Immature natural killer cell (primary cell): ENCODE results near the gene NELFB. TPM values are rescaled to one million over a fixed set of nuclear protein-coding genes. Genes with fewer than 3 reads are reported as not detected.
"Not testable (repeated sequence)": the region's sequence is repeated elsewhere in the genome, so short reads cannot be mapped to it uniquely, and the experiment has no call there.

Source experiments
- DNase-seq, 3 donors: peaks; one replicate each; pipeline ENCODE4 v3.0.0; 2022; ENCODE audit warnings: mixed read lengths in 1 of 3
- H3K27ac Mint-ChIP-seq, 6 donors: one replicate each; pipeline ENCODE4 v1.8.0; 2020; ENCODE audit warnings: mixed read lengths in 6 of 6, mild to moderate bottlenecking in 5 of 6, inconsistent platforms in 4 of 6, moderate library complexity in 3 of 6
- H3K27me3 Mint-ChIP-seq, 3 donors: one replicate each; pipeline ENCODE4 v1.8.0; 2020 to 2021; ENCODE audit warnings: low read depth in 3 of 3, mild to moderate bottlenecking in 3 of 3, mixed read lengths in 3 of 3, moderate library complexity in 3 of 3, inconsistent platforms in 1 of 3
- H3K36me3 Mint-ChIP-seq, 3 donors: one replicate each; pipeline ENCODE4 v1.8.0; 2020; ENCODE audit warnings: mixed read lengths in 3 of 3, inconsistent platforms in 2 of 3, mild to moderate bottlenecking in 2 of 3
- H3K4me1 Mint-ChIP-seq, 2 donors: one replicate each; pipeline ENCODE4 v1.8.0; 2020; ENCODE audit warnings: inconsistent platforms in 2 of 2, mild to moderate bottlenecking in 2 of 2, mixed read lengths in 2 of 2, moderate library complexity in 1 of 2
- H3K4me3 Mint-ChIP-seq, 5 donors: one replicate each; pipeline ENCODE4 v1.8.0; 2020; ENCODE audit warnings: mild to moderate bottlenecking in 5 of 5, mixed read lengths in 5 of 5, inconsistent platforms in 3 of 5, moderate library complexity in 3 of 5
- H3K9me3 Mint-ChIP-seq, 6 donors: one replicate each; pipeline ENCODE4 v1.8.0; 2020; ENCODE audit warnings: mild to moderate bottlenecking in 6 of 6, mixed read lengths in 6 of 6, inconsistent platforms in 4 of 6, moderate library complexity in 3 of 6
- polyA plus RNA-seq, 3 donors: library from polyadenylated mRNA; unstranded; fragments of 300-500 nt; fragmentation: Illumina TruSeq; gene quantifications; one replicate each; pipeline ENCODE4 v1.2.3, GENCODE V29; 2021

The NELFB gene
- polyA plus RNA-seq, 3 donors from 2014 or later, result 25.0 to 36.8 (median 34.6) TPM

DNA sequence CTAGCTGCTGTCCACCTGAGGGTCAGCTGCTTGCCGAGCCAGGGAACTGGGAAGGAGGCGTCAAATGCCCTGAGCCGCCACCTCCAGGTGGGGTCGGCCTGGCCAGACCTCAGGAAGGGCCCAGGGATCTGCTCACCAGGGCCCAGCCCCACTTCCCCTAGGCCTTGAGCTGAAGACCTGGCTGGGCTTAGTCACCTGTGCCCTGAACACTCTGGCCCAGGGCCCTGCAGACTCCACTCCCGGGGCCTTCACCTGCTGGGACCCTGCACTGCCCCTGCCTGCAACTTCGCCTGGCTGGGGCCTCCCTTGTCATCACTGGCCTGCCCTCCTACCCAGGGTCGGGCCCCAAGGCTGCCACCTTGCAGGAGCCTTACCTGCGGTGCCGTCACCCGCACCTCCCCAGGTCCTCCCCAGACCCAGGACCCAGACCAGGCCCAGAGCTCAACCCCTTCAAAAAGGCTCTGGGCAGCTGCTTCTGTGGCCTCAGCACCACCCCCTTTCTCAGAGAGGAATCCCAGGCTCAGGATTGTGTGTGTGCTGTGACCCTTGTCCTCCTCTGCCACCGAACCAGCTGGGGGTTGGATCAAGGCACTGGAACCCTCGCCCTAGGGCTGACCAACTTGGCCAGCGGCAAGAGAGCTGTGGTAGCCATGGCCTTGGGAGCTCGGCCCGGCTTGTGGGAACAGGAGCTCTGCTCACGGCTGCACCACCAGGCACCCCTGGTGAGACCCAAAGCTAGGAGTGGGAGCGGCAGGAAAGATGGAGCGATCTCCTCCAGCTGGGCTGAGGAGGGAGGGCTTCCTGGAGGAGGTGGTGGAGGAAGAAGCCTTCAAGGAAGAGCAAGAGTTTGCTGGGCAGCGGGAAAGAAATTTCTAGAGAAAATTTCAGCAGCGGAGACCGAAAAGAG is 1.2 kb upstream of the NELFB start:
- H3K4me3 Mint-ChIP-seq, result peak overlapping the region; percentile 80 to 86 (median 85)
- DNase-seq, result no peak
- peaks cover 0 to 2% (median 0%) of the 10 kb centered on the region in 6 donors for H3K9me3 Mint-ChIP-seq

DNA sequence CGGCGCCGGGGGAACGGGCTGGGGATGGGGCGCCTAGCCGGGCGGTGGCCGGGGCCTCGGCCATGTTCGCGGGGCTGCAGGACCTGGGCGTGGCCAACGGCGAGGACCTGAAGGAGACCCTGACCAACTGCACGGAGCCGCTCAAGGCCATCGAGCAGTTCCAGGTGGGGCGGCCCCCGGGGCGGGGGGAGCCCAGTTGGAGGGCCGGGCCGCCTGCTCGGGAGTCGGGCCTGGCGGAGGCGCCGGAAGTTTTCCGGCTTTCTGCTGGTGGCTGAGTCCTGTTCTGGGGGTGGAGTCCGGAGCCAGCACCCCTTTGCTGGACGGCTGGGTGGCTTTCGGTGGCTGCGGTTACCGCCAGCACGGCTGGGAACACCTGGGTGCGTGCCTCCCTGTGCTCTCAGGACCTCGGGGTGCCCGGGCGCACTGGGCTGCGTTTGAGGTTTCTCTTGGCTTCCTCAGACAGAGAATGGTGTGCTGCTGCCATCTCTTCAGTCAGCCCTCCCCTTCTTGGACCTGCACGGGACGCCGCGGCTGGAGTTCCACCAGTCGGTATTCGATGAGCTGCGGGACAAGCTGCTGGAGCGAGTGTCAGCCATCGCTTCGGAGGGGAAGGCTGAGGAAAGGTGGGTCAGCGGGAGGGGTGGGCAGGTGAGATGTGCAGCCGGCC is 454 bp downstream of the NELFB start:
- H3K27ac Mint-ChIP-seq, result peak overlapping the region in 4 of 6 donors; percentile 65 to 84 (median 74)
- peaks cover 0 to 2% (median 0%) of the 10 kb centered on the region in 6 donors for H3K9me3 Mint-ChIP-seq
- no peak for DNase-seq
- H3K27me3 Mint-ChIP-seq, result peaks cover 0 to 5% (median 4%) of the 10 kb centered on the region in 3 donors
- H3K36me3 Mint-ChIP-seq, result peaks cover 0 to 3% (median 0%) of the 10 kb centered on the region in 3 donors
- H3K4me1 Mint-ChIP-seq, result peaks cover 15 to 20% of the 10 kb centered on the region in 2 donors
- peak overlapping the region; percentile 83 to 92 (median 88) for H3K4me3 Mint-ChIP-seq

More for the DNA sequence above, 1.2 kb upstream of the NELFB start:
- Mint-ChIP-seq H3K4me1 (peaks cover 15 to 20% of the 10 kb centered on the region in 2 donors), H3K27me3 (peaks cover 0 to 4% (median 3%) of the 10 kb centered on the region in 3 donors), H3K27ac (peak overlapping the region in 5 of 6 donors; percentile 37 to 83 (median 60)), H3K36me3 (no peaks in the 10 kb centered on the region)

DNA sequence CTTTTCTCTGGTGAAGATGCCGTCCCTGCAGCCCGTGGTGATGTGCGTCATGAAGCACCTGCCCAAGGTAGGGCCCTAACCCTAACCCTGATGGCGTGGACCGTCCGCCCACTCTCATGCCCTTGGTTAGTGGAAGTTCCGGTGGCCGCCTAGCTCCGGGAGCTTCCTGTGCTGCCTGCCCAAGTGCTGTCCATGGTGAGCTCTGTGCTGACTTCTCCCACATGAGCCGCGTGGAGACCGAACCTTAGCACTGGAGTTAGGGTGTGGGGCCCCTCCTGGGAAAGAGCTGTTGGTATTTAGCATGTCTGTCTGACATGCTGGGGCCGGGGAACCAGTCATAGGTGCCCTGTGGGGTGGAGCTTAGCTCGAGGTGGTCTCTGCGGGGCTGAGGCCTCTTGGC is 1.2 kb downstream of the NELFB start:
- H3K4me3 Mint-ChIP-seq, result peak overlapping the region; percentile 83 to 92 (median 88)
- H3K27ac Mint-ChIP-seq, result peak overlapping the region in 1 of 6 donors; percentile 66
- peaks cover 15 to 20% of the 10 kb centered on the region in 2 donors for H3K4me1 Mint-ChIP-seq
- peaks cover 0 to 2% (median 0%) of the 10 kb centered on the region in 6 donors for H3K9me3 Mint-ChIP-seq
- DNase-seq, result no peak
- peaks cover 0 to 5% (median 4%) of the 10 kb centered on the region in 3 donors for H3K27me3 Mint-ChIP-seq
- peaks cover 0 to 3% (median 0%) of the 10 kb centered on the region in 3 donors for H3K36me3 Mint-ChIP-seq

DNA sequence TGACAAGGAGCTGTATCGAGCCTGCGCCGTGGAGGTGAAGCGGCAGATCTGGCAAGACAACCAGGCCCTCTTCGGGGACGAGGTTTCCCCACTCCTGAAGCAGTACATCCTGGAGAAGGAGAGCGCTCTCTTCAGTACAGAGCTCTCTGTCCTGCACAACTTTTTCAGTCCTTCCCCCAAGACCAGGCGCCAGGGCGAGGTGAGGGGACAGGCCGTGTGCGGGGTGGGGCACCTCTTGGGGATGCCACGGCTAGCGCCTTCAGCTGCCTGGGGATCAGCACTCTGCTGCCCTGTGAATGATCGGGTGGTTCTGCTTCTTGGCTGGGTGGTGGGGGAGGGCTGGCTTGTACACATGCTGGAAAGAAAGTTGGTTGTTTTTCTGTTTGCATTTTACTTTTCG is 1.7 kb downstream of the NELFB start:
- H3K9me3 Mint-ChIP-seq, result peaks cover 0 to 2% (median 0%) of the 10 kb centered on the region in 6 donors
- H3K36me3 Mint-ChIP-seq, result peaks cover 0 to 7% (median 0%) of the 10 kb centered on the region in 3 donors
- H3K27me3 Mint-ChIP-seq, result peaks cover 0 to 6% (median 4%) of the 10 kb centered on the region in 3 donors
- peak overlapping the region; percentile 57 to 92 (median 83) for H3K4me3 Mint-ChIP-seq
- DNase-seq, result no peak
- H3K4me1 Mint-ChIP-seq, result peaks cover 15 to 24% of the 10 kb centered on the region in 2 donors
- peak overlapping the region in 2 of 6 donors; percentile 18 to 45 for H3K27ac Mint-ChIP-seq

DNA sequence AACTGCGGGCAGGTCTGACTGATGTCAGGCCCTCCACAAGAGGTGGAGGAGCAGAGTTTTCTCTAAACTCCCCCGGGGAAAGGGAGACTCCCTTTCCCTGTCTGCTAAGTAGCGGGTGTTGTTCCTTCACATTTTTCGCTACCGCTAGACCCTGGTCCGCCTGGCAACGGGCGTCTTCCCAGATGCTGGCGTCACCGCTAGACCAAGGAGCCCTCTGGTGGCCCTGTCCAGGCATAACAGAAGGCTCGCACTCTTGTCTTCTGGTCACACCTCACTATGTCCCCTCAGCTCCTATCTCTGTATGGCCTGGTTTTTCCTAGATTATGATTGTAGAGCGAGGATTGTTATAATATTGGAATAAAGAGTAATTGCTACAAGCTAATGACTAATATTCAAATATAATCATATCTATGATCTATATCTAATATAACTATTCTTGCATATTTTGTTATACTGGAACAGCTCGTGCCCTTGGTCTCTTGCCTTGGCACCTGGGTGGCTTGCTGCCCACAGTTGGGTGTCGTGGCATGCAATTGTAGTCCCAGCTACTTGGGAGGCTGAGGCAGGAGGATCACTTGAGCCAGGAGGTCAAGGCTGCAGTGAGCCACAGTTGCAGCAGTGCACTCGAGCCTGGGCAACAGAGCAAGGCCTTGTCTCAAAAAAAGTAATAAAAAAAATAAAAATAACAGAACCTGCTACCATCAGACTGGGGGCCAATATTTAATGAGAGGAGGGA is 7.2 kb downstream of the NELFB start:
- H3K27ac Mint-ChIP-seq, H3K9me3 Mint-ChIP-seq, H3K36me3 Mint-ChIP-seq, DNase-seq, H3K4me1 Mint-ChIP-seq, H3K4me3 Mint-ChIP-seq, H3K27me3 Mint-ChIP-seq: not testable (repeated sequence)

DNA sequence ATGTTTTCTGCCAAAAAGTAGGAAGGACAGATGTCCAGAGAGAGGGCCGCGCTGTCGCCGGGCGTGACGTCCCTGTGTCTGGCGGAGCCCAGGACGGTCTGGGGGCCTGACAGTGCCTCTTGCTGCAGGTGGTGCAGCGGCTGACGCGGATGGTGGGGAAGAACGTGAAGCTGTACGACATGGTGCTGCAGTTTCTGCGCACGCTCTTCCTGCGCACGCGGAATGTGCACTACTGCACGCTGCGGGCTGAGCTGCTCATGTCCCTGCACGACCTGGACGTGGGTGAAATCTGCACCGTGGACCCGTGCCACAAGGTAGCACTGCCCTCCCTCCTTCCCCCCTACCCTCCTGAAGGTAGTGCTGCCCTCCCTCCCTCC is 7.8 kb downstream of the NELFB start:
- no peaks in the 10 kb centered on the region for H3K9me3 Mint-ChIP-seq

DNA sequence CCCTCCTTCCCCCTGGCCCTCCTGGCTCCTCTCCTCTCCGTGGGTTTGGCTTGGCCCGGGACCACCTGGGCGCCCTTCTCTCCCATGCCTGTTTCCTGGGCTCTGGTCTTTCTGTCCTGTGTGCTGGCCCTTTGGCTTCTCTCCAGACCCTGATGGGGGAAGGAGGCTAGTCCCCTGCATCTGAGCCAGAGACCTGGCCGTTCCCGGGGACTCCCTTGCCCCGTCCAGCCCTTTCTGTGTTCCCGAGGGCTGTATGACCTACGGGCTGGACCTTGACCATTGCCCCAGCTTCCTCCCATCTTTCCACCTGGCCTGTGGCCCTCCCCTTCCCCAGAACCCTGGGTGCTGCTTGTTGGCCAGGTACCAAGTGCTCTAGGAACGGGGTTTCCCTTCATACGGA is 8.4 kb downstream of the NELFB start:
- H3K36me3 Mint-ChIP-seq, result peaks cover 0 to 9% (median 1%) of the 10 kb centered on the region in 3 donors
- H3K4me3 Mint-ChIP-seq, result no peak overlapping the region
- no peak overlapping the region for H3K27ac Mint-ChIP-seq
- H3K27me3 Mint-ChIP-seq, result peaks cover 0 to 7% (median 3%) of the 10 kb centered on the region in 3 donors
- no peak for DNase-seq
- peaks cover 0 to 7% of the 10 kb centered on the region in 2 donors for H3K4me1 Mint-ChIP-seq
- no peaks in the 10 kb centered on the region for H3K9me3 Mint-ChIP-seq

More for the DNA sequence above, 7.8 kb downstream of the NELFB start:
- Mint-ChIP-seq H3K27me3 (peaks cover 0 to 7% (median 3%) of the 10 kb centered on the region in 3 donors), H3K27ac (no peak overlapping the region), H3K4me1 (peaks cover 0 to 6% of the 10 kb centered on the region in 2 donors), H3K4me3 (no peak overlapping the region), H3K36me3 (peaks cover 0 to 7% (median 0%) of the 10 kb centered on the region in 3 donors)
- DNase-seq, result no peak

DNA sequence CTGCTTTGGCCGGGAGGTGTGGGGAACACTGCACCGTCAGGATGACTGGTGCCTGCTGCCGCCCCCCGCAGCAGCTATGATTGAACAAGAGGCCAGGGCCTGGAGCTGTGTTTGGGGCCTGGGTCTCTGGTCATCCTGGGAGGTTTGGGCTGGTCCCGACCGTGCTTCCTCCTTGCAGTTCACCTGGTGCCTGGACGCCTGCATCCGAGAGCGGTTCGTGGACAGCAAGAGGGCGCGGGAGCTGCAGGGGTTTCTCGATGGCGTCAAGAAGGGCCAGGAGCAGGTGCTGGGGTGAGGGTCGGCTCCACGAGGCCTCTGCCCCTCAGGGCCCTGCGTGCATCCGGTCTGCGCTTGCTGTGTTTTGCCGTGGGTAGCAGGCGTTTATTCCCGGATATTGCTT is 8.9 kb downstream of the NELFB start:
- no peak overlapping the region for H3K4me3 Mint-ChIP-seq
- peaks cover 0 to 7% (median 3%) of the 10 kb centered on the region in 3 donors for H3K27me3 Mint-ChIP-seq
- peaks cover 0 to 12% of the 10 kb centered on the region in 2 donors for H3K4me1 Mint-ChIP-seq
- H3K36me3 Mint-ChIP-seq, result peaks cover 0 to 13% (median 6%) of the 10 kb centered on the region in 3 donors
- no peak for DNase-seq
- H3K9me3 Mint-ChIP-seq, result no peaks in the 10 kb centered on the region
- no peak overlapping the region for H3K27ac Mint-ChIP-seq

DNA sequence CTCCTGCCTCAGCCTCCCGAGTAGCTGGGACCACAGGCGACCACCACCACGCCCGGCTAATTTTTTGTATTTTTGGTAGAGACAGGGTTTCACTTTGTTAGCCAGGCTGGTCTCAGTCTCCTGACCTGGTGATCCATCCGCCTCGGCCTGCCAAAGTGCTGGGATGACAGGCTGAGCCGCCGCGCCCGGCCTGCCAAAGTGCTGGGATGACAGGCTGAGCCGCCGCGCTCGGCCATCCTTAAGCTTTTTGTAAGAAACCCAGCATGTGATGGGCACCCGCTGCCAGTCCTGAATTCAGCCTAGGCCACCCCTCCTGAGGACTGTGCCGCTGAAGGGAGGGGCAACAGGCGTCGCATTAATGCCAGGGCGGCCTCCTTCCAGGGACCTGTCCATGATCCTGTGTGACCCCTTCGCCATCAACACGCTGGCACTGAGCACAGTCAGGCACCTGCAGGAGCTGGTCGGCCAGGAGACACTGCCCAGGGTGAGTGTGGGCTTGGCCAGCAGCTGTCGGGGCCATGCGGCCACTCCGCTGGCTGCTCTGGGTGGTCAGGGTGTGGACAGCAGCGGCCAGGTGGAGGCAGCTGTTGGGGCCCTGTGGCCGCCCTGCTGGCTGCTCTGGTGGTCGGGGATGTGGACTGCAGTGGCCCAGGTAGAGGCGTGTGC is 10.5 kb downstream of the NELFB start:
- Mint-ChIP-seq H3K4me3 (no peak overlapping the region), H3K4me1 (peaks cover 0 to 12% of the 10 kb centered on the region in 2 donors), H3K9me3 (no peaks in the 10 kb centered on the region), H3K36me3 (peaks cover 0 to 16% (median 12%) of the 10 kb centered on the region in 3 donors), H3K27me3 (peaks cover 0 to 5% (median 3%) of the 10 kb centered on the region in 3 donors), H3K27ac (no peak overlapping the region)
- no peak for DNase-seq

DNA sequence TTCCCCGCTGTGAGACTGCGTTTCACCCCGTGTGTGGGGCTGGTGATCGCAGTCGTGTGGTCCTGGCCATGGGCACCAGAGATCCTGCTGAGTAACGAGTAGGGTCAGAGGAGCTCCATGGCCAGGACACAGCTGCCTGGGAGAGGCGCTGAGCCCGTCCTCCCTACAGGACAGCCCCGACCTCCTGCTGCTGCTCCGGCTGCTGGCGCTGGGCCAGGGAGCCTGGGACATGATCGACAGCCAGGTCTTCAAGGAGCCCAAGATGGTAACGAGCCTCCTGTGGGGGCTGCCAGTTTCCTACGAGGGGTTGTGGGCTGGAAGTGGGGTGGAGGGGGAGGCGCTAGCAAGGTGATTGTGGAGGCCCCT is 11.0 kb downstream of the NELFB start:
- Mint-ChIP-seq H3K36me3 (peaks cover 0 to 16% (median 12%) of the 10 kb centered on the region in 3 donors), H3K4me1 (peaks cover 3 to 13% of the 10 kb centered on the region in 2 donors), H3K9me3 (no peaks in the 10 kb centered on the region), H3K27ac (no peak overlapping the region), H3K4me3 (no peak overlapping the region), H3K27me3 (peaks cover 0 to 5% (median 3%) of the 10 kb centered on the region in 3 donors)
- DNase-seq, result no peak

DNA sequence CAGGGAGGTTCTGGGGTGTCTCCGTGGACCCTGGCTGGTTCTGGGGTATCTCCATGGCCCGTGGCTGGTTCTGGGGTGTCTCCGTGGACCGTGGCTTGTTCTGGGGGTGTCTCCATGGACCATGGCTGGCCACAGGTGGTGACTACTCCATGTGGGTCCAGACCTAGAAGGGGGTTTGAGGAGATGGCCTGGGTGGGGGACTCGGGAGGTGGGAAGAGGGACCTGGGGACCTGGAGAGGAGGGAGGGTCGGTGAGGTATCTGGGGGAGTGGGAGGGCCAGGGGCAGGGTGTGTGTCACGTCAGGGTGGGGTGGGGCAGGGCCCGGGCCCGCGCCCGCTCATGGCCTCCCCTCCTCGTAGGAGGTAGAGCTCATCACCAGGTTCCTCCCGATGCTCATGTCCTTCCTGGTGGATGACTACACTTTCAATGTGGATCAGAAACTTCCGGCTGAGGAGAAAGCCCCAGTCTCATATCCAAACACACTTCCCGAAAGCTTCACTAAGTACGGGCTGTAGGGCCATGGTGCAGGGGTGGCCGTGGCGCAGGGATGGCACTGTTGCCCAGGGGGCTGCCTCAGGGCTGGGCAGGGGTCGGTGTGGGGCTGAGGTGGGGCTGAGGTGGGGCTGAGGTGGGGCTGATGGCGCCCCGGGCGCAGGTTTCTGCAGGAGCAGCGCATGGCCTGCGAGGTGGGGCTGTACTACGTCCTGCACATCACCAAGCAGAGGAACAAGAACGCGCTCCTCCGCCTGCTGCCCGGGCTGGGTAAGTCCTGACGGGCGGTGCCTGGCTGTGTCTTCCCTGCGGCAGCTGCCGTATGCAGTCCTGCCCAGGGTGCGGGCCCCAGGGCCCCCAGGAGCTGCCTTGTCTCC is 11.7 kb downstream of the NELFB start:
- DNase-seq, result no peak
- Mint-ChIP-seq H3K4me1 (peaks cover 7 to 15% of the 10 kb centered on the region in 2 donors), H3K27ac (no peak overlapping the region), H3K27me3 (peaks cover 0 to 5% (median 4%) of the 10 kb centered on the region in 3 donors), H3K36me3 (peaks cover 0 to 13% (median 12%) of the 10 kb centered on the region in 3 donors), H3K4me3 (no peak overlapping the region), H3K9me3 (no peaks in the 10 kb centered on the region)

DNA sequence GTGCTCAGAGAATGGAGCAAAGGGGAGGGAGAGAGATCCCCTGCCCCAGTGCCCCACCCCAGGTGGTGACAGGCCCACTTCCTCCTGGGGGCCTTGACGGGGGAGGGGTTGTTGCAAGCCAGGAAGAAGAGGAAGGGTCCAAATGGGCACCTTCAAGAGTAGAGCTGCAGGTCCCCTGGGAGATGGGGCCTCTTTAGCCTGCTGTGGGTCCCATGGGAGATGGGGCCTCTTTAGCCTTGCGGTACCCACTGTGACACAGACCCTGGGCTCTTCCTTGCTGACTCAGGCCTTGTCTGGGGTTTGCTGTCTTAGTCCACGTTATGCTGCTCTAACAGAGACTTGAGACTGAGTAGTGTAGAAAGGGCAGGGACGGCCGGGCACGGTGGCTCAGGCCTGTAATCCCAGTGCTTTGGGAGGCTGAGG is 12.8 kb downstream of the NELFB start:
- Mint-ChIP-seq H3K9me3 (no peaks in the 10 kb centered on the region), H3K36me3 (peaks cover 0 to 12% (median 12%) of the 10 kb centered on the region in 3 donors), H3K4me1 (peaks cover 7 to 13% of the 10 kb centered on the region in 2 donors), H3K27ac (no peak overlapping the region), H3K27me3 (peaks cover 0 to 5% (median 4%) of the 10 kb centered on the region in 3 donors), H3K4me3 (no peak overlapping the region)
- no peak for DNase-seq
